Dermis blood vessel endothelial cell (primary cell): ENCODE measurements around the gene ESR1. TPM values are rescaled to one million over a fixed set of nuclear protein-coding genes. Genes with fewer than 3 reads are reported as not detected.
"Not testable (repeated sequence)": the region's sequence is repeated elsewhere in the genome, so short reads cannot be mapped to it uniquely, and the experiment has no call there.

Experiments
- DNase-seq: peaks from one replicate; pipeline ENCODE4 v3.0.0; 2010
- total RNA-seq: library from RNA; depleted of rRNA; stranded (reverse); fragments of >200 nt; gene quantifications from 2 replicates; pipeline ENCODE4 v1.2.3, GENCODE V29; 2014

The ESR1 gene
- total RNA-seq, 1 donor from 2014 or later = not detected

- DNase-seq = no peak
Observed at GRCh38 chr6:151814614-151815013, 7.1 kb downstream of the ESR1 start.

GRCh38 chr6:151822252-151823111, 15.0 kb downstream of the ESR1 start:
- DNase-seq = no peak

- DNase-seq = no peak
Observed at GRCh38 chr6:151826517-151827142, 19.1 kb downstream of the ESR1 start.

- DNase-seq = no peak
Observed at GRCh38 chr6:151832710-151833109, 25.2 kb downstream of the ESR1 start.

- DNase-seq = no peak
Observed at GRCh38 chr6:151835396-151835795, 27.9 kb downstream of the ESR1 start.

- DNase-seq = no peak
Observed at GRCh38 chr6:151837223-151837622, 29.7 kb downstream of the ESR1 start.

- no peak for DNase-seq
Observed at GRCh38 chr6:151842816-151843215, 35.3 kb downstream of the ESR1 start.

- peak; percentile 73 for DNase-seq
Observed at GRCh38 chr6:151847064-151847463, 39.6 kb downstream of the ESR1 start.

GRCh38 chr6:151850479-151851003, 43.1 kb downstream of the ESR1 start:
- no peak for DNase-seq

- DNase-seq = no peak
Observed at GRCh38 chr6:151858294-151858693, 50.8 kb downstream of the ESR1 start.

- no peak for DNase-seq
Observed at GRCh38 chr6:151862461-151862860, 55.0 kb downstream of the ESR1 start.

- DNase-seq = not testable (repeated sequence)
Observed at GRCh38 chr6:151867361-151867869, 59.9 kb downstream of the ESR1 start.

- no peak for DNase-seq
Observed at GRCh38 chr6:151869345-151869744, 61.9 kb downstream of the ESR1 start.

GRCh38 chr6:151869787-151870186, 62.3 kb downstream of the ESR1 start:
- no peak for DNase-seq

GRCh38 chr6:151870375-151870774, 62.9 kb downstream of the ESR1 start:
- DNase-seq = no peak

- no peak for DNase-seq
Observed at GRCh38 chr6:151875524-151875923, 68.0 kb downstream of the ESR1 start.

GRCh38 chr6:151876122-151876521, 68.6 kb downstream of the ESR1 start:
- DNase-seq = no peak

GRCh38 chr6:151877458-151877857, 70.0 kb downstream of the ESR1 start:
- no peak for DNase-seq

- DNase-seq = no peak
Observed at GRCh38 chr6:151881231-151881630, 73.7 kb downstream of the ESR1 start.

GRCh38 chr6:151882206-151882605, 74.7 kb downstream of the ESR1 start:
- no peak for DNase-seq

- no peak for DNase-seq
Observed at GRCh38 chr6:151885234-151885633, 77.8 kb downstream of the ESR1 start.

GRCh38 chr6:151891524-151891923, 84.0 kb downstream of the ESR1 start:
- peak; percentile 66 for DNase-seq

- DNase-seq = not testable (repeated sequence)
Observed at GRCh38 chr6:151894426-151894825, 86.9 kb downstream of the ESR1 start.

- DNase-seq = not testable (repeated sequence)
Observed at GRCh38 chr6:151899221-151899620, 91.7 kb downstream of the ESR1 start.
